ENCODE results near the gene ANKMY2.
"Not testable (repeated sequence)": the region's sequence is repeated elsewhere in the genome, so short reads cannot be mapped to it uniquely, and the experiment has no call there.

The ANKMY2 gene

GRCh38 chr7:16668049-16668858 is 22.7 kb upstream of the ANKMY2 start:
- no peak for TF ChIP-seq CTCF (conservative IDR thresholded peaks at IDR 0.05)
- H3K27ac ChIP-seq, result no peak overlapping the region

- TF ChIP-seq CTCF (conservative IDR thresholded peaks at IDR 0.05), result no peak
- no peak overlapping the region for H3K27ac ChIP-seq
Measured at GRCh38 chr7:16667355-16667754, 21.8 kb upstream of the ANKMY2 start.

GRCh38 chr7:16661924-16662323 is 16.4 kb upstream of the ANKMY2 start:
- no peak for TF ChIP-seq CTCF (conservative IDR thresholded peaks at IDR 0.05)
- H3K27ac ChIP-seq, result no peak overlapping the region

- TF ChIP-seq CTCF (conservative IDR thresholded peaks at IDR 0.05), result no peak
- no peak overlapping the region for H3K27ac ChIP-seq
Measured at GRCh38 chr7:16660702-16661464, 15.3 kb upstream of the ANKMY2 start.

GRCh38 chr7:16659854-16660497 is 14.4 kb upstream of the ANKMY2 start:
- H3K27ac ChIP-seq, result not testable (repeated sequence)

GRCh38 chr7:16657656-16658279 is 12.2 kb upstream of the ANKMY2 start:
- H3K27ac ChIP-seq, result no peak overlapping the region

GRCh38 chr7:16656141-16656540 is 10.6 kb upstream of the ANKMY2 start:
- TF ChIP-seq CTCF (conservative IDR thresholded peaks at IDR 0.05), result no peak
- no peak overlapping the region for H3K27ac ChIP-seq

More at GRCh38 chr7:16657656-16658279, 12.2 kb upstream of the ANKMY2 start:
- TF ChIP-seq CTCF (conservative IDR thresholded peaks at IDR 0.05), result no peak
